D721Med (cell line): ENCODE measurements around the gene AGTPBP1.

ENCODE experiments used
- DNase-seq: peaks from one replicate; pipeline ENCODE4 v3.0.0; 2011; ENCODE audit warnings: low spot score; ENCODE audit not compliant: insufficient read length
- FAIRE-seq: peaks from 2 replicates; lab custom pipeline; 2011; peaks lifted over from hg19 to GRCh38; lab: Jason Lieb, UNC
- TF ChIP-seq, protein P1 (sequence below): IDR thresholded peaks from 2 replicates; pipeline ENCODE4 v1.5.1; 2012; ENCODE audit warnings: mild to moderate bottlenecking, control low read depth; ENCODE audit not compliant: insufficient read depth; ENCODE audit errors: missing control alignments

The AGTPBP1 gene

DNA sequence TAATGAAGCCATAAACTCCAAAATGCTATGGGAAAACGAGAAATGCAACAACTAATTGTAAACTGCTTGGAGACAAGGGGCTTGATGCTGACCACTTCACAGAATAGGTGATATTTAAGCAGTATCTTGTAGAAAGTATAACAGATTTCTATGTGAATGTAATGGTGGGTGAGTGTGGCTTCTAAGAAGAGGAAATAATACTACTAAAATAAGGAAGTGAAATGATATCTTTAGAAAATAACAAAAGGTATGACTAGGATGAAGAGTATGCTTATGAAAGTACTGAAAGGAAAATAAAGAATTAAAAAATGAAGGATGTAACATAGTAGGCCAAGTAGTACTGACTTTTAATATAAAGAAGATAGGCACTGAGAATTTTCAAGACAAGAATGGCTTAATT is 94.2 kb downstream of the AGTPBP1 start:
- no peak for FAIRE-seq
- TF ChIP-seq, protein P1, sequence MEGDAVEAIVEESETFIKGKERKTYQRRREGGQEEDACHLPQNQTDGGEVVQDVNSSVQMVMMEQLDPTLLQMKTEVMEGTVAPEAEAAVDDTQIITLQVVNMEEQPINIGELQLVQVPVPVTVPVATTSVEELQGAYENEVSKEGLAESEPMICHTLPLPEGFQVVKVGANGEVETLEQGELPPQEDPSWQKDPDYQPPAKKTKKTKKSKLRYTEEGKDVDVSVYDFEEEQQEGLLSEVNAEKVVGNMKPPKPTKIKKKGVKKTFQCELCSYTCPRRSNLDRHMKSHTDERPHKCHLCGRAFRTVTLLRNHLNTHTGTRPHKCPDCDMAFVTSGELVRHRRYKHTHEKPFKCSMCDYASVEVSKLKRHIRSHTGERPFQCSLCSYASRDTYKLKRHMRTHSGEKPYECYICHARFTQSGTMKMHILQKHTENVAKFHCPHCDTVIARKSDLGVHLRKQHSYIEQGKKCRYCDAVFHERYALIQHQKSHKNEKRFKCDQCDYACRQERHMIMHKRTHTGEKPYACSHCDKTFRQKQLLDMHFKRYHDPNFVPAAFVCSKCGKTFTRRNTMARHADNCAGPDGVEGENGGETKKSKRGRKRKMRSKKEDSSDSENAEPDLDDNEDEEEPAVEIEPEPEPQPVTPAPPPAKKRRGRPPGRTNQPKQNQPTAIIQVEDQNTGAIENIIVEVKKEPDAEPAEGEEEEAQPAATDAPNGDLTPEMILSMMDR: no peak

GRCh38 chr9:85645909-85646627 is 95.7 kb downstream of the AGTPBP1 start:
- TF ChIP-seq, protein P1: no peak
- no peak for DNase-seq
- no peak for FAIRE-seq

More for the DNA sequence above, 94.2 kb downstream of the AGTPBP1 start:
- DNase-seq: no peak

DNA sequence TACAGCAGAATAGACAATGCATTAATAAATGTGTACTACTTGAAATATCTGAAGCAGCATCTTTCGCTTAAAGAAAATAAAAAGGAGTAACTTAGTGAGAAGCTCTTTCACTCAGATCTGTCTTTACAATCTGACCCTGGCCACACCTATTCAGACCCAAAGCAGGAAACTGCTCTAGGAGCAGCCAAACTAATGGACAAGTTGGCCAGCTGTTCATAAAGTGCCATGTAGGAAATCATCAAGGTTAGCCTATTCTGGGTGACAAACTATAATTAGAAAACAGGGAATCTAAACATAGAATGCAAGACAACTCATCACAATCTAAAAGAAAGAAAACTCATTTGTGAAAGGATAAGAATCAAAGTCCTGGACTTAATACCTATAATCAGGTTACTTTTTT is 101.3 kb downstream of the AGTPBP1 start:
- FAIRE-seq: no peak
- TF ChIP-seq, protein P1: no peak
- no peak for DNase-seq

- no peak for FAIRE-seq
- DNase-seq: no peak
These were observed 102.0 kb downstream of the AGTPBP1 start for GRCh38 chr9:85639675-85640186.

DNA sequence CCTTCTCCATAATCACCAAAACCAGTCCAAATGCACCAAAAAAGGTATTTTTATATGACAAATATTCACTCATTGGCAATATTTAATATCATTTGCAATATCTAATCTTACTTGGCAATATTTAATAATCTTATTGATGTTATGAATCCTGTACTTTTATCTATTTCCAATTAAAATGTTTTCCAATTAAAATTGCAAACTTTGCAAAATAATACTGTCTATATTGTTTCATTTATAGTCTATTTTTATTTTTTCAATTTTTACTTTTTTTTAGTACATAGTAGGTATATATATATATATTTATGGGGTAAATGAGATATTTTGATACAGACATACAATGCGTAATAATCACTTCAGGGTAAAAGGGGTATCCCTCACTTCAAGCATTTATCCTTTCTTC is 109.9 kb downstream of the AGTPBP1 start:
- DNase-seq: no peak
- TF ChIP-seq, protein P1: no peak
- FAIRE-seq: no peak

More at GRCh38 chr9:85639675-85640186, 102.0 kb downstream of the AGTPBP1 start:
- TF ChIP-seq, protein P1: no peak

DNA sequence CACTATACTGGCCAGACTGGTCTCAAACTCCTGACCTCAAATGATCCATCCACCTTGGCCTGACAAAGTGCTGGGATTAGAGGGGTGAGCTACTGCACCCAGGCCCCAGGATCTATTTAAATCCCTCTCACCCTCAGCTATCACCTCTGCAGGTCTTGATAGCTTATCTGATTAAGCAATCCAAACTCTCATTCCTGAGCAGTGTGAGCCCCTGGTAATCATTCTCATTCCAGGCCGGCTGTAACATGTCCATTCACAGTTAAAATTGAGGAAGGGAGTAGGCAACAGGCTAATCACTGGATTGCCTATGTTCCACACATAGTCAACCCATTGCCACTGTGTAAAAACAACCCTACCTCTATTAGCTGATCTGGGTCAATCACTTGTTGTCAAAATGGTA is 111.1 kb downstream of the AGTPBP1 start:
- DNase-seq (no peak), FAIRE-seq (no peak)
- TF ChIP-seq, protein P1: no peak

DNA sequence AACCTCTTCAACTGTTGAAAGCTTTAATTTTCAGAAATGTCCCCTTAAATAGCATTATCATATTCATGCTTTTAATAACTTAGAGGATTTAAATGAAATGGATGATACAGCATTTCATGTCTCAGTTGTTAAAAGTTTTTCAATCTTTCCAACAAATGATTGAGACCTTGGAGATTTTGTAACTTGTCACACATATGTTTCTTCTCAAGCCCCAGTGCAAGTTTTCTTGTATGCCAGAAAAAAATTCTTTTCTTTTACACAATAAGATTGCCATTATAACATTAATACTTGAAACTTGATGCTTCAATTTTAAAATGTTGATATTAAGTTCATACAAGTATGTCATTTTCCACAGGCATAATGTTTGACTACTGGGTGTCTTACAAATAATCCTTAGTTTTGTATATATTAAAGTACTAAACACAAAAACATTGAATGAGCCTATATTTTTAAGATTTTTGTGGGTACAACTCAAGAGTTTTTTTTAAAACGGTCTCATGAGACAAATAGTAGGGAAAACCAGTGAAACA is 124.5 kb downstream of the AGTPBP1 start:
- DNase-seq (no peak), FAIRE-seq (no peak)

More for the DNA sequence above, 124.5 kb downstream of the AGTPBP1 start:
- TF ChIP-seq, protein P1: no peak
